OCI-LY3 (cell line): Measurements from ENCODE around the gene EEIG2.

Source experiments
- H2AFZ ChIP-seq: fragments of 200-600, 300-600 bp; shearing (Covaris generic); 2 replicates; pipeline ENCODE4 v1.6.0; 2014; ENCODE audit warnings: antibody characterized with exemption, low read depth, low read length
- H3K27ac ChIP-seq: fragments of 200-600, 300-600 bp; sonication (generic); 2 replicates; pipeline ENCODE4 v1.5.1; 2014; ENCODE audit warnings: mild to moderate bottlenecking, low read length, moderate library complexity, mixed read lengths
- H3K27me3 ChIP-seq: fragments of 200-600, 300-600 bp; sonication (generic); 2 replicates; pipeline ENCODE4 v1.6.1; 2014; ENCODE audit warnings: low read depth, low read length, mixed read lengths
- H3K36me3 ChIP-seq: fragments of 200-600, 300-600 bp; sonication (generic); replicated peaks from 2 replicates; pipeline ENCODE3; 2014; ENCODE audit warnings: low read depth, low read length, mixed read lengths
- H3K4me1 ChIP-seq: fragments of 300-600, 200-600 bp; sonication (generic); 2 replicates; pipeline ENCODE4 v1.6.1; 2014; ENCODE audit warnings: low read length, mixed read lengths
- H3K4me2 ChIP-seq: fragments of 200-600, 300-600 bp; sonication (generic); 2 replicates; pipeline ENCODE4 v1.6.1; 2014; ENCODE audit warnings: low read length, mixed read lengths
- H3K4me3 ChIP-seq: fragments of 300-600, 200-600 bp; sonication (generic); 2 replicates; pipeline ENCODE4 v1.5.1; 2014; ENCODE audit warnings: antibody characterized with exemption, mild to moderate bottlenecking, low read length, moderate library complexity
- H3K79me2 ChIP-seq: fragments of 300-600, 200-600 bp; shearing (Covaris generic); 2 replicates; pipeline ENCODE4 v1.6.1; 2014; ENCODE audit warnings: mild to moderate bottlenecking, low read length, mixed read lengths
- H3K9ac ChIP-seq: fragments of 300-600, 200-600 bp; shearing (Covaris generic); 2 replicates; pipeline ENCODE4 v1.6.0; 2014; ENCODE audit warnings: mild to moderate bottlenecking, low read length, moderate library complexity
- H3K9me3 ChIP-seq: fragments of 200-600, 300-600 bp; shearing (Covaris generic); 2 replicates; pipeline ENCODE4 v1.6.1; 2014; ENCODE audit warnings: low read length, mixed read lengths; ENCODE audit not compliant: insufficient read depth
- H4K20me1 ChIP-seq: fragments of 200-600, 300-600 bp; sonication (generic); 2 replicates; pipeline ENCODE4 v1.6.1; 2016; ENCODE audit warnings: low read length, mixed read lengths; ENCODE audit not compliant: insufficient read depth
- CTCF ChIP-seq: fragments of 200-600, 300-600 bp; sonication (generic); IDR thresholded peaks from 2 replicates; pipeline ENCODE4 v1.5.1; 2014; ENCODE audit warnings: antibody characterized with exemption, low read length, low read depth
- EZH2phosphoT487 ChIP-seq: fragments of 200-600 bp; shearing (Covaris generic); IDR thresholded peaks from 2 replicates; pipeline ENCODE4 v1.6.1; 2018; ENCODE audit warnings: antibody characterized with exemption, mixed run types, low read depth

Gene EEIG2

GRCh38 chr1:108593448-108593847 lies 33.5 kb downstream of the EEIG2 start:
- H3K9ac ChIP-seq, result no peak overlapping the region
- no peak overlapping the region for H2AFZ ChIP-seq
- no peaks in the 10 kb centered on the region for H3K79me2 ChIP-seq

DNA sequence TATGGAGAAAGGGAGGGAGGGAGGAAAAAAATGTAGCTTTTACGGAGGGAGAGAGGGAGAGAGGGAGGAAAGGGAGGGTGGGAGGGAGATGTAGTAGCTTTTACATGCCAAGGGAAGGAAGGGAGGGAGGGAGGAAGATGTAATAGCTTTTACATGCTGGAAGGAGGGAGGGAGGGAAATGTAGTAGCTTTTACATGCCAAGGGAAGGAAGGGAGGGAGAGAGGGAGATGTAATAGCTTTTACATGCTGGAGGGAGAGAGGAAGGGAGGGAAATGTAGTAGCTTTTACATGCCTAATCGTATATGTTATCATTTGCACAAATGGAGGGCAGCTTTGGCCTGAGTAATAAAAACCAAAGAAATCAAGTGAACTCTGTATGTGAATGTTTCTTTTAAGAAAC lies 35.6 kb downstream of the EEIG2 start:
- no peak overlapping the region for H3K4me2 ChIP-seq
- TF ChIP-seq CTCF (no peak), EZH2phosphoT487 (no peak)
- H3K9me3 ChIP-seq, result no peaks in the 10 kb centered on the region
- no peaks in the 10 kb centered on the region for H3K79me2 ChIP-seq
- H3K27ac ChIP-seq, result no peak overlapping the region
- no peak overlapping the region for H2AFZ ChIP-seq
- H4K20me1 ChIP-seq, result no peaks in the 10 kb centered on the region
- H3K9ac ChIP-seq, result no peak overlapping the region
- H3K4me3 ChIP-seq, result no peak overlapping the region
- no peaks in the 10 kb centered on the region for H3K4me1 ChIP-seq
- no peaks in the 10 kb centered on the region for H3K36me3 ChIP-seq
- H3K27me3 ChIP-seq, result no peaks in the 10 kb centered on the region

More at GRCh38 chr1:108593448-108593847, 33.5 kb downstream of the EEIG2 start:
- H3K27ac ChIP-seq, result no peak overlapping the region
- TF ChIP-seq CTCF (no peak), EZH2phosphoT487 (no peak)
- no peaks in the 10 kb centered on the region for H3K4me1 ChIP-seq
- no peaks in the 10 kb centered on the region for H4K20me1 ChIP-seq
- H3K4me3 ChIP-seq, result no peak overlapping the region
- no peaks in the 10 kb centered on the region for H3K36me3 ChIP-seq
- H3K9me3 ChIP-seq, result no peaks in the 10 kb centered on the region
- H3K27me3 ChIP-seq, result no peaks in the 10 kb centered on the region
- H3K4me2 ChIP-seq, result no peak overlapping the region

DNA sequence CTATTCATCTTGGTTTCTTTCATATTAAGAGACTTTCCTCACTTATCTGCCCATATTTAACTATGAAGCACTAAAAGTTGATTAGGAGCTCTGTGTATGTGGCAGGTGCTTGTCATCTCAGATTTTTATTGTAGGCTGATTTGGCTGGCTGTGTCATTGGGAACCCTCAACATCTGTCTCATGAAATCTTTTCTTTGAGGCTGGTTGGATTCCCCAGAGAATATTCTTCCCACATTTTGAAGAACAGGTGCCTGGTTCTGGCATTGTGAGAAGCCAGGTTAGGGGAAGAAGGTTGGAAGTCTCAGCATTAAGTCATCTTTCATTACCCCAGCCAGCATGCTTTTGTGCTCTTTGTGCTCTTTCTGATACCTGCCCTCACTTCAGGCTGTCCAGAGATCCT lies 37.1 kb downstream of the EEIG2 start:
- no peak overlapping the region for H2AFZ ChIP-seq
- H3K9me3 ChIP-seq, result no peaks in the 10 kb centered on the region
- H4K20me1 ChIP-seq, result no peaks in the 10 kb centered on the region
- H3K36me3 ChIP-seq, result no peaks in the 10 kb centered on the region
- H3K4me3 ChIP-seq, result no peak overlapping the region
- H3K79me2 ChIP-seq, result no peaks in the 10 kb centered on the region
- no peaks in the 10 kb centered on the region for H3K27me3 ChIP-seq
- no peak overlapping the region for H3K4me2 ChIP-seq
- H3K4me1 ChIP-seq, result no peaks in the 10 kb centered on the region
- TF ChIP-seq EZH2phosphoT487 (no peak), CTCF (no peak)
- no peak overlapping the region for H3K27ac ChIP-seq
- H3K9ac ChIP-seq, result no peak overlapping the region

GRCh38 chr1:108598340-108598739 lies 38.4 kb downstream of the EEIG2 start:
- Histone ChIP-seq H3K4me1 (no peaks in the 10 kb centered on the region), H3K27ac (no peak overlapping the region), H3K27me3 (no peaks in the 10 kb centered on the region), H3K36me3 (no peaks in the 10 kb centered on the region), H3K9ac (no peak overlapping the region), H3K9me3 (no peaks in the 10 kb centered on the region), H4K20me1 (no peaks in the 10 kb centered on the region), H3K4me3 (no peak overlapping the region), H2AFZ (no peak overlapping the region), H3K79me2 (no peaks in the 10 kb centered on the region), H3K4me2 (no peak overlapping the region)
- TF ChIP-seq EZH2phosphoT487, result no peak
- no peak for TF ChIP-seq CTCF
